ENCODE data around the gene ACER2. TPM values are rescaled to one million over a fixed set of nuclear protein-coding genes. Genes with fewer than 3 reads are reported as not detected.

The ACER2 gene
- total and polyA plus RNA-seq, 12 donors = 0.52 to 8.7 (median 3.6) TPM

DNA sequence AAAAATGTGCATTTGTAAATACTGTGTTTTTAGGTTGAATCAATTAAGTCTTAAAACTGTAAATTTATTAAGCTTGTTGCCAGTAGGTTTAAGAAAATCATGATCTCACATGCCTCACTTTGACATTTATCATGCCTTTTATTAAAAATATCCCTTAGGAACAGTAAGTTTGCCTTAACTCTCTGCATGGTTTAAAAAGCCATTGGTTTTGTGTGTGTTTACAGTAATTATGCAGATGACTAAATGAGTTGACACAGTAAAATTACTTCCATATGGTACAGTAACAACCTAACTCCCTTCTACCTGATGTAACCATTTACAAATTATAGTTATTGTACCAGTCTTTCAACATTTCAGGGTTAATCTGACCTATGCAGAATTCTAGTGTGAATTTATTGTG is 35.3 kb upstream of the ACER2 start:
- H3K27me3 ChIP-seq = no peaks in the 10 kb centered on the region
- intact Hi-C loops (cut with DNase I) = loop anchor here in 4 of 10 donors (10.0 kb wide), 4 partner anchors 71 to 289 kb away; no protein-coding TSS in a partner anchor
- no peaks in the 10 kb centered on the region for H3K9me3 ChIP-seq
- H3K27ac ChIP-seq = no peak overlapping the region
- peaks cover 0 to 100% (median 59%) of the 10 kb centered on the region in 9 donors for H3K36me3 ChIP-seq
- H3K4me1 ChIP-seq = peaks cover 0 to 21% (median 16%) of the 10 kb centered on the region in 9 donors
- TF ChIP-seq, protein P1, sequence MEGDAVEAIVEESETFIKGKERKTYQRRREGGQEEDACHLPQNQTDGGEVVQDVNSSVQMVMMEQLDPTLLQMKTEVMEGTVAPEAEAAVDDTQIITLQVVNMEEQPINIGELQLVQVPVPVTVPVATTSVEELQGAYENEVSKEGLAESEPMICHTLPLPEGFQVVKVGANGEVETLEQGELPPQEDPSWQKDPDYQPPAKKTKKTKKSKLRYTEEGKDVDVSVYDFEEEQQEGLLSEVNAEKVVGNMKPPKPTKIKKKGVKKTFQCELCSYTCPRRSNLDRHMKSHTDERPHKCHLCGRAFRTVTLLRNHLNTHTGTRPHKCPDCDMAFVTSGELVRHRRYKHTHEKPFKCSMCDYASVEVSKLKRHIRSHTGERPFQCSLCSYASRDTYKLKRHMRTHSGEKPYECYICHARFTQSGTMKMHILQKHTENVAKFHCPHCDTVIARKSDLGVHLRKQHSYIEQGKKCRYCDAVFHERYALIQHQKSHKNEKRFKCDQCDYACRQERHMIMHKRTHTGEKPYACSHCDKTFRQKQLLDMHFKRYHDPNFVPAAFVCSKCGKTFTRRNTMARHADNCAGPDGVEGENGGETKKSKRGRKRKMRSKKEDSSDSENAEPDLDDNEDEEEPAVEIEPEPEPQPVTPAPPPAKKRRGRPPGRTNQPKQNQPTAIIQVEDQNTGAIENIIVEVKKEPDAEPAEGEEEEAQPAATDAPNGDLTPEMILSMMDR (IDR thresholded peaks at IDR 0.05) = no peak
- no peak for DNase-seq
- H3K4me3 ChIP-seq = no peak overlapping the region
- no peak for ATAC-seq

DNA sequence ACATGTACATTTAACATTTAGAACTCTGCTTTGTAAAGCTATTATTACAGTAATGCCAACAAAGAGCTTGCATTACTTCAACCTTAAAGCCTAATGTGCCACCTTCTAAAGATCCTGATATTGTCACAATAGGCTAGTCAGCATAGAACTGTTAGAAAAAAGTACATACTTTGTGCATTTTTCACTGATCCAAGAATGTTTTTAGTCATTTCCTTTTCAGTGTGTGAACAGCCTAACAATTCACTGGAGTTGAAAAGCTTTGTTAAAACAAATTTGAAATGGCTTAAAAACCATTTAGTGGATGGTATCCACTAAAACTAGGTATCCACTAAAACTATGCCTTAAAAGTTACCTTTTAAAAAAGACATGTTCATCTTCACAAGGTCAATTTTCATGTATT is 33.3 kb upstream of the ACER2 start:
- Histone ChIP-seq H3K36me3 (peaks cover 0 to 90% (median 54%) of the 10 kb centered on the region in 9 donors), H3K27ac (no peak overlapping the region), H3K9me3 (no peaks in the 10 kb centered on the region), H3K4me3 (no peak overlapping the region), H3K27me3 (no peaks in the 10 kb centered on the region), H3K4me1 (peaks cover 0 to 30% (median 23%) of the 10 kb centered on the region in 9 donors)
- ATAC-seq (no peak), DNase-seq (no peak)
- intact Hi-C loops (cut with DNase I) = loop anchor here in 4 of 10 donors (10.0 kb wide), 4 partner anchors 69 to 291 kb away; no protein-coding TSS in a partner anchor
- TF ChIP-seq, protein P1 (IDR thresholded peaks at IDR 0.05) = no peak

DNA sequence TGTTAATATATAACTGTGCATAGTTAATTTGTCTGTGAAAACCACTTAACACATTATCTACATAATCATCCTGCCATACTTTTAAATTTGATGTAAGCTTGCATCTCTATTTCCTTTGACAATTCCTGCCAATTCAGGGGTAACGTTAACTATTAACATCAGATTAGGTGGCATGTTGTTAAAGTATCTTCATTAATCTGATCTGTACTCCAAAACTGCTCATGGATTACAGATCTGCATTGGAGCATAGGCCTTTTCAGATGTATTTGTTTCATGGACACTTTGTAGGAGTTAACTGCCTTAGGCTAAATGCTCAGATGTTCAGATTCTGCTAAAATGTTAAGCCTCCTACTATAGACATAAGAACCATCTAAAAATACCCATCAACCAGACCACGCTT is 31.9 kb upstream of the ACER2 start:
- Histone ChIP-seq H3K4me3 (peak overlapping the region in 1 of 10 donors; percentile 86), H3K9me3 (no peaks in the 10 kb centered on the region), H3K27ac (no peak overlapping the region), H3K4me1 (peaks cover 0 to 40% (median 27%) of the 10 kb centered on the region in 9 donors), H3K27me3 (no peaks in the 10 kb centered on the region), H3K36me3 (peaks cover 0 to 77% (median 45%) of the 10 kb centered on the region in 9 donors)
- WGBS, 2 donors = 53 to 54% methylated on average over 2 of the region's 2 CpGs
- intact Hi-C loops (cut with DNase I) = loop anchor here in 4 of 10 donors (10.0 kb wide), 4 partner anchors 68 to 292 kb away; no protein-coding TSS in a partner anchor
- TF ChIP-seq, protein P1 (IDR thresholded peaks at IDR 0.05) = no peak
- no peak for DNase-seq
- no peak for ATAC-seq

DNA sequence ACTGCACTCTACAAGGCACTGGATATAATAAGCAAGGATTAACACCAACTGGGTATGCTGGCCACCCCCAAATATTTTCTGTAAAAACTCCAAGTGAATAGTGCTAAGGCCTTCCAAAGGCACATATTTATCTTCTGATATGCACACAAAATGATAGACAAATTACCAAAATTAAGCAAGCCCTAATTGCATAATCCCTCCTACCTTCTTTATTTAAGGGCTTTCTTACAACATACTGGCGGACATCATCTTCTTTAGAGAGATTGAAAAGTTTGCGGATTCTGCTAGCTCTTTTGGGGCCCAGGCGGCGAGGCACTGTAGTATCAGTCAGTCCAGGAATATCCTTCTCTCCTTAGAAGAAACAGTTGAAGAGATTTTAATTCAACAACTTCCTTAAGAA is 30.6 kb upstream of the ACER2 start:
- TF ChIP-seq, protein P1 (IDR thresholded peaks at IDR 0.05) = no peak
- intact Hi-C loops (cut with DNase I) = loop anchor here in 4 of 10 donors (10.0 kb wide), 4 partner anchors 67 to 293 kb away; no protein-coding TSS in a partner anchor
- no peak for DNase-seq
- Histone ChIP-seq H3K36me3 (peaks cover 0 to 64% (median 41%) of the 10 kb centered on the region in 9 donors), H3K4me1 (peaks cover 0 to 40% (median 27%) of the 10 kb centered on the region in 9 donors), H3K27ac (peak overlapping the region in 3 of 10 donors; percentile 1 to 96 (median 9)), H3K27me3 (no peaks in the 10 kb centered on the region), H3K4me3 (peak overlapping the region in 6 of 10 donors; percentile 7 to 86 (median 71)), H3K9me3 (no peaks in the 10 kb centered on the region)
- WGBS, 2 donors = 84 to 89% methylated on average over 4 of the region's 4 CpGs
- ATAC-seq = no peak
